ENCODE data around the gene ZNF652. TPM values are rescaled to one million over a fixed set of nuclear protein-coding genes. Genes with fewer than 3 reads are reported as not detected.
A peak's percentile ranks its signal among the peaks of the same experiment; 100 is the strongest.

Gene ZNF652
- total RNA-seq (2014; rRNA removed; shearing (Covaris generic); ENCODE audit: low replicate concordance) = 5.5 and 8.1 TPM in 2 replicates

DNA sequence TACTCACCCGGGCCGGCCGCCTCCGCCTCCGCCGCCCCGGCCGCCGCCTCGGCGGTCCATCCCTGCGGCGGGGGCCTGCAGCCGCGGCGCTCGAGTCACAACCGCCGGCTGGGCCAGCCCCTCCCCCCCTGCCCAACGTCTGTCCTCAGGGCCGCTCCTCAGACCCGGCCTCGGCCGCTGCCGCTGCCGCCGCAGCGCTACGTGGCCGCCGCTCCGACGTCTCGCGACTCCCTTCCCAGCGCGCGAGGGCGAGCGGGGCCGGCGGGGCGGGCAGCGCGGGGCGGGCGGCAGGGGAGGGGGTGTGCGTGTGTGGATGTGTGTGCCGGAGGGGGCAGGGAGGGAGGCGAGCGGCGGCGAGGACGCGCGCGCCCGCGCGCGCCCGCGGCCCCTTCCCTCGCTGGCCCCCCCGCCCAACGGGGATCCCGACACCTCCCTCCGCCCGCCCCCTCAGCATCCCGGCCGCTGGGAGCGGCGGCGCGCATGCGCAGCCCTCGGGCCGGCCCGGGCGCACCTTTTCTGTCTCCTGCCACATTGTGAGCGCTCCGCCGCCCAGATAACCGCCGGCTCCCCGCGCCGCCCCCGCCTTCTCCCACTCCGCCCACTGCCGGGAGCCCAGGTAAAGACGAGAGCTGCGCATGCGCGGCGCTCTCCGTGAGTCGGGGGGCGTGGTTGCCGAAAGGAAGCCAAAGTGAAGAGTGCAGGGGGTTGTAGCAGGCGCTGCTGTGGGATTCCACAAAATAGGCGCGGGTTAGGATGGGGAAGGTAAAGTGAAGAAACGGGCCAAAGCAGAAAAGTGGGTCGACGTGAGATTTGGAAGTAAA is at the start of gene ZNF652:
ZNF652 (minus strand) TSS at position 349 of the 821 bp plus-strand sequence. CDS start 44,525 bp downstream, outside the sequence.
- peak; percentile 93 for DNase-seq
- Histone ChIP-seq H3K4me3 (peak within 1 kb of the TSS; percentile 88), H3K9me3 (no peaks in the 10 kb centered on the region), H3K36me3 (no peaks in the 10 kb centered on the region), H3K27me3 (no peaks in the 10 kb centered on the region)

- Histone ChIP-seq H3K4me3 (no peak overlapping the region), H3K27me3 (no peaks in the 10 kb centered on the region), H3K9me3 (no peaks in the 10 kb centered on the region), H3K36me3 (peaks cover 88% of the 10 kb centered on the region)
- DNase-seq = no peak
These were observed 47.0 kb upstream of the ZNF652 start for GRCh38 chr17:49409066-49409465.

DNA sequence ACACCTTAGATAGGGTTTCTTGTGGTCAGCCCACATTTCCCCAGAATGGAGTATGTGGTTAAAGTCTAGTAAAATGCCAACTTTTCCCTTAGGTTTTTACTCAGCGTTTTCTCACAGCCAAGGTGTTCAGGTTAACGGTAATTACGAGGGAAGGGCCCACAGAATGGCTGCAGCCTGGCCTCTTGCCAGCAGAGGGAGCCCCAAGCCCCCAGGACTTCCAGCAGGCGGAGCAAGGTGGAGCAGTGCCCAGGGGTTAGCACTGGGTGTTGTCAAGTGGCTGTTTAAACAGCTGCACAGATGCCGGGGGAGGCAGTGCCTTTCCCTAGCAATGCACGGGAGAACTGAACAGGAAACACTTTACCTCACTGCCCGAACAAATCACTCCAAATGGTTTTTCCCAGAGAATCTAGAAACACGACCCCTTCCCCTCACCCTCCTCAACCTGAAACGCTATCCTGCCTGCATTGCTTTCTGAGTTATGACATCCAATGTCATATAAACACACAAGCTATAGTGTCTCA is 46.0 kb upstream of the ZNF652 start:
- peak; percentile 53 for DNase-seq
- peaks cover 93% of the 10 kb centered on the region for H3K36me3 ChIP-seq
- H3K4me3 ChIP-seq = no peak overlapping the region
- H3K9me3 ChIP-seq = no peaks in the 10 kb centered on the region
- H3K27me3 ChIP-seq = no peaks in the 10 kb centered on the region

GRCh38 chr17:49407086-49407485 is 45.0 kb upstream of the ZNF652 start:
- H3K9me3 ChIP-seq = no peaks in the 10 kb centered on the region
- no peaks in the 10 kb centered on the region for H3K27me3 ChIP-seq
- no peak overlapping the region for H3K4me3 ChIP-seq
- DNase-seq = no peak
- H3K36me3 ChIP-seq = peaks cover 87% of the 10 kb centered on the region

DNA sequence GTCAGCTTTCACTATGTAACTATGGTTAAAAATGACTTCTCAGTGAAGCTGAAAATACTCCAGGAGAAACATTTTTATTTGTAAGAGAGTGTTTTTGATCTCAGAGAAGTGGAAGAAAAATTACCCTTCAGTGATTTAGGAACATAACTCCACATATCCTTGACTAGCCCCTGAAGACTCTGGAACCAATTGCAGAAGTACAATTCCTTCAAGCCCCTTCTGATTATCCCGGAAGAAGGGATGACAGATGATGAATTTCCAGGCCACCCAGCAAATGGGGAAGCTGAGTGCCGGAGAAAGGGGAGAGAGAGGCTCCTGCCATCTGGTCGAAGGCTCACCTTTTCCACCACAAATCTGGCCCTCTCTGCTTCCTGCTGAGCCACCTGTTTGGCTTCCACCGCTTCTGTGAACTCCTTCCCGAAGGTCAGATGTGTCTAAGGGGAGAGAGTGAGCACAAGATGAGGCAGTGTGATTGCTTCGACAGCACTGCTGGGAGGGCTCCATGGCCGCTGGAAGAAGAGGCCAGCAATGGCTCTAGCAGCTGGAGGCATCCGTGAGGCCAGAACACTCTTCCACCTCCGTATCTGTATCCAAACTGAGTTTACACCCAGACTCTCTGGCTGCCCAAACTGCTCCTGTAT is 44.5 kb upstream of the ZNF652 start:
- Histone ChIP-seq H3K27me3 (no peaks in the 10 kb centered on the region), H3K36me3 (peaks cover 82% of the 10 kb centered on the region)

GRCh38 chr17:49404906-49405305 is 42.9 kb upstream of the ZNF652 start:
- no peak overlapping the region for H3K4me3 ChIP-seq
- H3K36me3 ChIP-seq = peaks cover 71% of the 10 kb centered on the region
- DNase-seq = no peak
- no peaks in the 10 kb centered on the region for H3K9me3 ChIP-seq
- H3K27me3 ChIP-seq = no peaks in the 10 kb centered on the region

More for the DNA sequence above, 44.5 kb upstream of the ZNF652 start:
- DNase-seq = no peak
- H3K9me3 ChIP-seq = no peaks in the 10 kb centered on the region
- no peak overlapping the region for H3K4me3 ChIP-seq

- Histone ChIP-seq H3K36me3 (peaks cover 67% of the 10 kb centered on the region), H3K4me3 (no peak overlapping the region), H3K9me3 (no peaks in the 10 kb centered on the region), H3K27me3 (no peaks in the 10 kb centered on the region)
- DNase-seq = no peak
These were observed 42.3 kb upstream of the ZNF652 start for GRCh38 chr17:49404361-49404760.

- Histone ChIP-seq H3K27me3 (no peaks in the 10 kb centered on the region), H3K36me3 (peaks cover 61% of the 10 kb centered on the region), H3K4me3 (no peak overlapping the region), H3K9me3 (no peaks in the 10 kb centered on the region)
- no peak for DNase-seq
These were observed 41.7 kb upstream of the ZNF652 start for GRCh38 chr17:49403514-49404289.

- DNase-seq = no peak
- H3K4me3 ChIP-seq = no peak overlapping the region
- peaks cover 51% of the 10 kb centered on the region for H3K36me3 ChIP-seq
- no peaks in the 10 kb centered on the region for H3K27me3 ChIP-seq
- no peaks in the 10 kb centered on the region for H3K9me3 ChIP-seq
These were observed 40.7 kb upstream of the ZNF652 start for GRCh38 chr17:49402706-49403105.

DNA sequence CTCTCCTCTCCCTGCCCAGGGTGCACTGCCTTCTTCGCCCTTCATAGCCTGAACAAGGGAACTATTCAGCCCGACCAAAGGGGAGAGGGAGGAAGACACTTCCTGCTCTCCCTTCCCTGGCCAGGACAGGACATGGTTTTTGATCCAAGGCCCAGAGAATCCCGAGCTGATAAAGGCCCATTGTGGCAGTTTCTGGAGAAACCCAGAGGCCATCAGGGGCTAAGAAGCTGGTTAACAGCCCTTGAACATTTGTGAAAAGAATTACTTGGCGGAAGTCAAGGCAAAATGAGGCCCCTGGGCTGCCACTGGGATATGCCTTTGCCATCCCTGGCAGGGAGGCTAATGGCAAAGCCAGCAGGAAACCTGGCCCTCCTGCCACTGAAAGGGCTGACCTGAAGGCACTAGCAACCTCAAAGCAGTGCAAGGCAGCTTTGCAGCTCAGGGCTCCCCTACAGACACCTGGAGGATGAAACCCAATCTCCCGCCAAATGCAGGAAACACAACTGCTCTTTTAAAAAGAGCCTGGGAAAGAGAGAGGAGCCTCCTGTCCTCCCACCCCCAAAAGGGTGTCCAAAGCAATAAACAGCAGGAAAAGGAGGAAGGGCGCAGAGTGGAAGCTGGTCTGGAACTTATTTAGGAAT is 40.0 kb upstream of the ZNF652 start:
- H3K4me3 ChIP-seq = no peak overlapping the region
- H3K9me3 ChIP-seq = no peaks in the 10 kb centered on the region
- H3K36me3 ChIP-seq = peaks cover 45% of the 10 kb centered on the region
- H3K27me3 ChIP-seq = no peaks in the 10 kb centered on the region
- DNase-seq = no peak

DNA sequence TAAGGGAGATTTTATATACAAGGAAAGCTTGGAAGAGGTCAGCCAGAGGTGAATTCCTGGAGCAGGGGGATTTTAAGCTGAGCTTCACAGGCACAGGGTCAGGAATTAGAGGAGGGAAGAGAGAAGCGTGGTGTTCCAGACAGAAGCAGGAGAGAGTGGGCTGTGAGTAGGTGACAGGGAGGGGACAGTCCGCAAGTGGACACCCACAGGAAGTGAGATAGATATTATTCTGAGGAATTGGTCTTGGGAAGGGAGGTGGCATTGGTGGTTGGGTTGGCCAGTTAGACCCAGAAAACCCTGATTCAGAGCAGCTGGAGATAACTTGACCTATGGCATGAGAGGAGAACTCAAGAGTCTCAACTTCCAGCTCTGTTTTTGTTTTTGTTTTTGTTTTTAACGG is 37.9 kb upstream of the ZNF652 start:
- no peak for DNase-seq
- no peaks in the 10 kb centered on the region for H3K9me3 ChIP-seq
- H3K4me3 ChIP-seq = no peak overlapping the region
- peaks cover 24% of the 10 kb centered on the region for H3K36me3 ChIP-seq
- H3K27me3 ChIP-seq = no peaks in the 10 kb centered on the region

DNA sequence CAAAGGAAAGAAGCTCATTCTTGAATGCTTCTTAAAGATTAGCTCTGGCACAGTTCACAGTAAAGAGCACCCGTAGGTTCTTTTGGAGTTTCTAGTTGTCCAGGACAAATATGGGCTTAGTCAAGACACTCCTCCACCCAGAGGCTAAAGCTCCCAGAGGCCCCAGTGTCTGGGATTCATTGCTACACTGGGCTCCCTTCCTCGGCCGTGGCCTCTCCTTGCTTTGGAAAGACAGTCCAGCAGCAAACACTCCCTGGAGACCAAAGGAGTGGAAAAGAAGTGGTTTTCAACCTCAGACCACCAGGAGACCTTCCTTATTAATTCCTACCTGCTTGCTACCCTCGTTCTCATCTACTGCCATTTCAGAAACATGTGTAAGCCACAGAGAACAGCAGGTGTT is 35.5 kb upstream of the ZNF652 start:
- DNase-seq = no peak
- Histone ChIP-seq H3K36me3 (peaks cover 4% of the 10 kb centered on the region), H3K27me3 (no peaks in the 10 kb centered on the region), H3K4me3 (no peak overlapping the region), H3K9me3 (no peaks in the 10 kb centered on the region)

DNA sequence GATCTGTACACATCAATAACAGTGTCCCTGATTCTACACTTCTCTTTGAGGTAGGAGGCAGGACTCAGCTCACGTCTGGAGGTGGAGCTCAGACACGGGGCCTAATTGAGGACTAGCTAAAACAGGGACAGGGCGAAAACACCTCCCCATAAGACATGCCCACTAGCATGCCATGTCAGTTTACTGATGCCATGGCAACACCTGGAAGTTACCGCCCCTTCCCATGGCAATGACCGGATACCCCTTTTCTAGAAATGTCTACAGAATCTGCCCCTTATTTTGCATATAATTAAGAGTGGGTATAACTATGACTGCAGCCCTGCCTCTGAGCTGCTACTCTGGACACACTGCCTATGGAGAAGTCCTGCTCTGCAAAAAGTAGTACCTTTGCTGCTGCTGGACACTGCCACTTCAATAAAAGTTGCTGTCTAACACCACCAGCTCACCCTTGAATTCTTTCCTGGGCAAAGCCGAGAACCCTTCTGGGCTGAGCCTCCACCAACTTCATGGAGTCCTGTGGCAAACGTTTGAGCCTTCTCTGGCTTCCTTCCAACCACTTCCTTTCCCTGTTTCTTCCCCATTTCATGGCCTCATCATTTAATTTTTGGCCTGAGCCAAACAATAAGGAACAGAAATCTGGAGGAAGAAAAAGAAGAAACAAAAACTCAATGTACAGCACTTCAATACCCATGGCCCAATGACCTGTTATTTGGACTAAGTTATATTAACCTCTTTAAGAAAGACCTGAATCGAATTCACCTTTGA is 31.6 kb upstream of the ZNF652 start:
- H3K36me3 ChIP-seq = no peaks in the 10 kb centered on the region
- H3K27me3 ChIP-seq = no peaks in the 10 kb centered on the region
- peaks cover 2% of the 10 kb centered on the region; the same call in 1 of the 2 replicates for H3K9me3 ChIP-seq
- DNase-seq = no peak
- no peak overlapping the region for H3K4me3 ChIP-seq

DNA sequence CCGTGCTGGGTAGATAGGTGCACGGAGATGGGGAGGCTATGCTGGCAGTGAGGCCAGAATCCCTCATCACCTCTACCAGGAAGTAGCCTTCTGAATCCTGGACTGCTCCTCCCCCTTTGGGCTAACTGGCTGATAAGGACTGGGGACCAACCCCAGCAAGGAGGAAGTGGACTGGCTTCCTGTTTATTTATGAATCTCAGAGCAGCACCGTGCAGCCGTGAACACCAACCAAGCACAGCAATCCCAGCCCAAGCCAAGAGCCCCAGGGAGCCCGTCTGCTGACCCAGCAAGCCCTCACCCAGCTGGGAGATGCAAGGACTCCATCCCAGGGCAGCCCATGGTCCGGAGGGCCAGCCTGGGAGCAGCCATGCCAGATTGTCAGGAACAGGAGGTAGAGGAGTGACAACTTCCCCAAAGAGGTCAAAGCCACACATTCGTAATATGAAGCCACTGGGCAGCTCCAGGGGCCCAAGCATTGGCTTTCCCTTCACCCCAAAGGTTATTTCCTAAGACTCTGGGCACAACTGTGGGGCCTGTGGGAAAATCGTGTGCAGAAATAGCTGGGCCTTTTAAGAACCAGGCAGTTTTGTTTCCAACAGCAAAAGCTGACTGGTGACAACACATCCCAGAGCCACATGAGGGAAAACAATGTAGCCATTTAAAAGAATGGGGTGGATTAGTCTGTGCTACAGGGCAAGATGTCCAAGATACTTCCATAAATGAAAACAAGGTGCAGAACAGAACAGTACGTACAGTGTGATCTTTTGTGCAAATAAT is 28.7 kb upstream of the ZNF652 start:
- H3K36me3 ChIP-seq = no peaks in the 10 kb centered on the region
- DNase-seq = peak; percentile 34
- H3K9me3 ChIP-seq = peaks cover 2% of the 10 kb centered on the region; the same call in 1 of the 2 replicates
- no peak overlapping the region for H3K4me3 ChIP-seq
- no peaks in the 10 kb centered on the region for H3K27me3 ChIP-seq

Measured in MG63 (cell line).